ENCODE data around the gene CACNA2D4. TPM values are rescaled to one million over a fixed set of nuclear protein-coding genes. Genes with fewer than 3 reads are reported as not detected.

The CACNA2D4 gene
- total RNA-seq, 6 experiments from 2014 or later, result 0.07 to 0.26 (median 0.23) TPM; not detected in 2

DNA sequence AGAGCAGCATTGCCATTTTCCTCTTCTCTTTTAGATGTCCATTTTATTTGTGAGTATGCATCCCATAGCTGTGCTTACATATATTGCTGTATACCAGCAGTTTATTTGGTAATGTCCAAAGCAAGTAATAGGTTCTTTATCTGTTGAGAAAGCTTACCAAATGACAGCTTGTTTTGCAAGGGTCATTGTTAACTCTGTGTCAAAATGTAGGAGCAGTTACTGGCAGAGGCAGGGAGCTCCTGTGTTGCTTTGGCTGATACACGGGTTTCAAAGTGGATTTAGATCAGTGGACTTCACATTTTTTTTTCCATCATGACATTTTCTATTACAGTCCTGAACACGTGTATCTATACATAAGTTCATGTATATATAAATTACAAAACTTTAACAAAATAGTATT, 136.2 kb downstream of the CACNA2D4 start:
- TF ChIP-seq, protein P1, sequence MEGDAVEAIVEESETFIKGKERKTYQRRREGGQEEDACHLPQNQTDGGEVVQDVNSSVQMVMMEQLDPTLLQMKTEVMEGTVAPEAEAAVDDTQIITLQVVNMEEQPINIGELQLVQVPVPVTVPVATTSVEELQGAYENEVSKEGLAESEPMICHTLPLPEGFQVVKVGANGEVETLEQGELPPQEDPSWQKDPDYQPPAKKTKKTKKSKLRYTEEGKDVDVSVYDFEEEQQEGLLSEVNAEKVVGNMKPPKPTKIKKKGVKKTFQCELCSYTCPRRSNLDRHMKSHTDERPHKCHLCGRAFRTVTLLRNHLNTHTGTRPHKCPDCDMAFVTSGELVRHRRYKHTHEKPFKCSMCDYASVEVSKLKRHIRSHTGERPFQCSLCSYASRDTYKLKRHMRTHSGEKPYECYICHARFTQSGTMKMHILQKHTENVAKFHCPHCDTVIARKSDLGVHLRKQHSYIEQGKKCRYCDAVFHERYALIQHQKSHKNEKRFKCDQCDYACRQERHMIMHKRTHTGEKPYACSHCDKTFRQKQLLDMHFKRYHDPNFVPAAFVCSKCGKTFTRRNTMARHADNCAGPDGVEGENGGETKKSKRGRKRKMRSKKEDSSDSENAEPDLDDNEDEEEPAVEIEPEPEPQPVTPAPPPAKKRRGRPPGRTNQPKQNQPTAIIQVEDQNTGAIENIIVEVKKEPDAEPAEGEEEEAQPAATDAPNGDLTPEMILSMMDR (IDR thresholded peaks at IDR 0.05), result no peak
- Mint-ChIP-seq H3K4me1 (ENCODE audit: low read depth) (peaks cover 62% of the 10 kb centered on the region), H3K9me3 (no peaks in the 10 kb centered on the region), H3K27ac (peak overlapping the region; percentile 38; the same call in 1 of the 2 replicates), H3K4me3 (no peak overlapping the region), H3K36me3 (ENCODE audit: low read depth) (peaks cover 6% of the 10 kb centered on the region; the same call in 1 of the 2 replicates), H3K27me3 (ENCODE audit: insufficient read depth) (no peaks in the 10 kb centered on the region; the same call in 1 of the 2 replicates)
- no peak for DNase-seq

DNA sequence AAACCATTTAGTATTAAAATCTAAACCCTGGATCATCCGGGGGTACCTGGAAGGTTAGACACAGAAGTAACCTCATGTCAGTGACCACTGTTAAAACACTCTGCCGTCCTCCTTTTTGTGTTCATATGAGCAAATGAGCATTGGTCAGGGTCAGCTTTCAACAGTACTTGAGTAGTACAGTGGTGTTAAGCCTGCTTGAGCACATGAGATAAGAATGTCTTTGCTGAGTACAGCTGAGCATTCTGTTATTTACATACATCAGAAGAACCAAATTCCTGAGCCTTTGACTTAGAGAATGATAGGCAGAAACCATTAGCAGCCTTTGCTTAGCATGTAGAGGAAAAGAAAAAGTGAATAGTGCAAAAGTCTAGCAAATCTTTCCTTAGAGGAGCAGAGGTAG, 136.7 kb downstream of the CACNA2D4 start:
- TF ChIP-seq, protein P1 (IDR thresholded peaks at IDR 0.05), result no peak
- no peaks in the 10 kb centered on the region for H3K9me3 Mint-ChIP-seq
- no peak for DNase-seq
- no peak overlapping the region for H3K4me3 Mint-ChIP-seq
- no peaks in the 10 kb centered on the region; the same call in 1 of the 2 replicates for H3K27me3 Mint-ChIP-seq (ENCODE audit: insufficient read depth)
- peak overlapping the region; percentile 38; the same call in 1 of the 2 replicates for H3K27ac Mint-ChIP-seq
- peaks cover 66% of the 10 kb centered on the region for H3K4me1 Mint-ChIP-seq (ENCODE audit: low read depth)
- H3K36me3 Mint-ChIP-seq (ENCODE audit: low read depth), result peaks cover 6% of the 10 kb centered on the region; the same call in 1 of the 2 replicates

DNA sequence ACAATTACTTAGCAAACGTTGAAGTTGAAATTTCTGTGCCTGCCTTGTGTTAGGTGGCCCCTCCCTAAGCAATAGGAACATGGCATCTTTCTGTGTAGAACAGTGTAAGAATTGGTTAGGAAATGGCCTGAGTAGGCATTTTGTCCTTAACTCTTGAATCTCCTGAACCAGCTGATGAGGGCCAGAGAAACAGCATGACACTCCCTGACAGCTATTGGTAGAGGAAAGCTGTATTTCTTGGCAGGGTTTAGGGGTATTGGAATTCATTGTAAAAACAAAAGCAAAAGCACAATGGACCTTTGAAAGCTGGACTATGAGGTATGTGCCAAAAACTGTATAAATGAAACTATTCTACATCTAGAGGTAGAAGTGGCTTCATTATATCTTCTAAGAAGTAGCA, 138.7 kb downstream of the CACNA2D4 start:
- Mint-ChIP-seq H3K27ac (peak overlapping the region; percentile 16; the same call in 1 of the 2 replicates), H3K9me3 (no peaks in the 10 kb centered on the region), H3K4me1 (ENCODE audit: low read depth) (peaks cover 85% of the 10 kb centered on the region), H3K4me3 (no peak overlapping the region), H3K36me3 (ENCODE audit: low read depth) (peaks cover 6% of the 10 kb centered on the region; the same call in 1 of the 2 replicates), H3K27me3 (ENCODE audit: insufficient read depth) (no peaks in the 10 kb centered on the region; the same call in 1 of the 2 replicates)
- peak; percentile 32 for DNase-seq
- TF ChIP-seq, protein P1 (IDR thresholded peaks at IDR 0.05), result no peak

DNA sequence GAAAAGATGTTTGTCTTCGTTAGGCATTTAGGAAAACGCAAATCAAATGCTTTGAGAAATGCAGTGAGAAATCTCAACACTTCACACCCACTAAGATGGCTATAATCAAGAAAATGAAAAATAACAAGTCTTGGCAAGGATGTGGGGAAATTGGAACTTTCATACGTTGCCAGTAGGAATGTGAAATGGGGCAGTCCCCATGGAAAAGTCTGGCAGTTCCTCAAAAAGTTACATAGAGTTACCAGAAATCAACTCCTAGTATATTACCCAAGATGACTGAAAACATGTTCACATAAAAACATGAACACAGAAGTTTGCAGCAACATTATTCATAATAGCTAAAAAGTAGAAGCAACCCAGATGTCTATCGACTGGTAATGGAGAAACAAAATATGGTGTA, 139.5 kb downstream of the CACNA2D4 start:
- peaks cover 6% of the 10 kb centered on the region; the same call in 1 of the 2 replicates for H3K36me3 Mint-ChIP-seq (ENCODE audit: low read depth)
- H3K27me3 Mint-ChIP-seq (ENCODE audit: insufficient read depth), result no peaks in the 10 kb centered on the region; the same call in 1 of the 2 replicates
- no peak overlapping the region for H3K27ac Mint-ChIP-seq
- H3K4me1 Mint-ChIP-seq (ENCODE audit: low read depth), result peaks cover 86% of the 10 kb centered on the region
- TF ChIP-seq, protein P1 (IDR thresholded peaks at IDR 0.05), result no peak
- DNase-seq, result no peak
- H3K9me3 Mint-ChIP-seq, result no peaks in the 10 kb centered on the region
- H3K4me3 Mint-ChIP-seq, result no peak overlapping the region

DNA sequence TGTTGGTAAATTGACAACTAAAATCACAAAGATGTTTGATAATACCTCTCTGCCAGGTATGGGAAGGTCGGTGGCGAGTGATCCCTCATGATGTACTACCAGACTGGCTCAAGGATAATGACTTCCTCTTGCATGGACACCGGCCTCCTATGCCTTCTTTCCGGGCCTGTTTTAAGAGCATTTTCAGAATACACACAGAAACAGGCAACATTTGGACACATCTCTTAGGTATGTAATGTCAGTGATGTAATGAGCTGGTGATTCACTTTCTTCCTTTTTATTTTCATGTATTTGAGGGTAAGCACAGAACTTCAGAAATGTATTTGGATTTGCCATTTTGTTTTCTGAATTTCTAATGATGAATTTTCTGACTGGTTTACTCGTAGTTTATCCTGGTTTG, 140.7 kb downstream of the CACNA2D4 start:
- H3K4me3 Mint-ChIP-seq, result peak overlapping the region; percentile 66
- H3K9me3 Mint-ChIP-seq, result no peaks in the 10 kb centered on the region
- TF ChIP-seq, protein P1 (IDR thresholded peaks at IDR 0.05), result no peak
- peak; percentile 86 for DNase-seq
- H3K27ac Mint-ChIP-seq, result peak overlapping the region; percentile 84
- peaks cover 10% of the 10 kb centered on the region for H3K36me3 Mint-ChIP-seq (ENCODE audit: low read depth)
- no peaks in the 10 kb centered on the region; the same call in 1 of the 2 replicates for H3K27me3 Mint-ChIP-seq (ENCODE audit: insufficient read depth)
- H3K4me1 Mint-ChIP-seq (ENCODE audit: low read depth), result peaks cover 86% of the 10 kb centered on the region
